Uterus (tissue), 4 donors: Measurements from ENCODE around the gene PIGR. TPM values are rescaled to one million over a fixed set of nuclear protein-coding genes. Genes with fewer than 3 reads are reported as not detected.

ENCODE experiments used
- DNase-seq, 2 donors: peaks; one replicate each; pipeline ENCODE4 v3.0.0-alpha.2; 2019 to 2020
- H3K27ac ChIP-seq, 2 donors: fragments of 200-600 bp; sonication (generic); 1 replicate in 1 of 2; 2 replicates in 1 of 2; pipeline ENCODE4 v1.5.1; 2016 to 2018
- H3K27me3 ChIP-seq, 2 donors: fragments of 200-600 bp; sonication (generic); one replicate each; pipeline ENCODE4 v1.5.1; 2018 to 2019; ENCODE audit warnings: control low read depth in 1 of 2
- H3K36me3 ChIP-seq, 2 donors: fragments of 200-600 bp; sonication (generic); one replicate each; pipeline ENCODE4 v1.5.1; 2019; ENCODE audit warnings: control low read depth in 1 of 2
- H3K4me1 ChIP-seq, 2 donors: fragments of 200-600 bp; sonication (generic); one replicate each; pipeline ENCODE4 v1.5.1; 2018 to 2019; ENCODE audit warnings: control low read depth in 1 of 2
- H3K4me3 ChIP-seq, 2 donors: fragments of 200-600 bp; sonication (generic); 1 replicate in 1 of 2; 2 replicates in 1 of 2; pipeline ENCODE4 v1.5.1; 2018 to 2019; ENCODE audit warnings: mild to moderate bottlenecking in 1 of 2
- H3K9me3 ChIP-seq, 2 donors: fragments of 200-600 bp; sonication (generic); one replicate each; pipeline ENCODE4 v1.5.1; 2019; ENCODE audit warnings: control low read depth in 1 of 2
- CTCF ChIP-seq, 4 experiments: fragments of 200-600 bp in 2 of 4; fragments of 450-650 bp in 2 of 4; sonication (generic) in 2 of 4; IDR thresholded peaks; one replicate each; pipeline ENCODE4 v1.5.1; 2016 to 2019; ENCODE audit warnings: antibody characterized with exemption in 4 of 4, mild to moderate bottlenecking in 2 of 4, moderate library complexity in 1 of 4
- POLR2A ChIP-seq, 2 donors: fragments of 450-650 bp; IDR thresholded peaks; one replicate each; pipeline ENCODE4 v1.6.1; 2016; ENCODE audit warnings: antibody characterized with exemption in 2 of 2, mild to moderate bottlenecking in 1 of 2, moderate library complexity in 1 of 2
- intact Hi-C: fragments of 100-400 bp; cut with DNase I; formaldehyde crosslinking; loops from one replicate; pipeline ENCODE4 v1.15.1; 2023; ENCODE audit warnings: low total_unique reads
- total RNA-seq, 4 donors: library from RNA; depleted of rRNA in 3 of 4; stranded (reverse); fragments of >200 nt in 3 of 4; gene quantifications; one replicate each; pipeline versions ENCODE4 v1.1.0 to v1.2.4, GENCODE V29; 2014 to 2023
- donor health status: DM: yes; HTN: yes; CAD: no.

The PIGR gene
- total RNA-seq, 4 donors from 2014 or later = 0.69 to 7.1 (median 3.1) TPM

- Histone ChIP-seq H3K27ac (no peak overlapping the region), H3K4me3 (no peak overlapping the region), H3K36me3 (no peaks in the 10 kb centered on the region), H3K27me3 (no peaks in the 10 kb centered on the region), H3K4me1 (no peaks in the 10 kb centered on the region), H3K9me3 (no peaks in the 10 kb centered on the region)
- no peak for DNase-seq
- TF ChIP-seq POLR2A (IDR thresholded peaks at IDR 0.05) (no peak), CTCF (IDR thresholded peaks at IDR 0.05) (no peak)
- intact Hi-C loops = no loop called here
These were observed 39.0 kb upstream of the PIGR start for GRCh38 chr1:206985162-206985749.

GRCh38 chr1:206982216-206982615, 36.0 kb upstream of the PIGR start:
- Histone ChIP-seq H3K36me3 (no peaks in the 10 kb centered on the region), H3K27me3 (no peaks in the 10 kb centered on the region), H3K4me3 (no peak overlapping the region), H3K27ac (no peak overlapping the region), H3K9me3 (no peaks in the 10 kb centered on the region), H3K4me1 (no peaks in the 10 kb centered on the region)
- no peak for DNase-seq
- intact Hi-C loops = no loop called here
- TF ChIP-seq CTCF (IDR thresholded peaks at IDR 0.05) (peak; percentile 15 to 43 (median 28)), POLR2A (IDR thresholded peaks at IDR 0.05) (no peak)

GRCh38 chr1:206979379-206980043, 33.2 kb upstream of the PIGR start:
- Histone ChIP-seq H3K27ac (no peak overlapping the region), H3K9me3 (no peaks in the 10 kb centered on the region), H3K36me3 (no peaks in the 10 kb centered on the region), H3K4me1 (no peaks in the 10 kb centered on the region), H3K4me3 (no peak overlapping the region), H3K27me3 (no peaks in the 10 kb centered on the region)
- no peak for TF ChIP-seq CTCF (IDR thresholded peaks at IDR 0.05)
- TF ChIP-seq POLR2A (IDR thresholded peaks at IDR 0.05) = no peak
- intact Hi-C loops = no loop called here
- no peak for DNase-seq

GRCh38 chr1:206978259-206978658, 32.0 kb upstream of the PIGR start:
- Histone ChIP-seq H3K36me3 (no peaks in the 10 kb centered on the region), H3K27ac (no peak overlapping the region), H3K27me3 (no peaks in the 10 kb centered on the region), H3K4me3 (no peak overlapping the region), H3K4me1 (no peaks in the 10 kb centered on the region), H3K9me3 (no peaks in the 10 kb centered on the region)
- TF ChIP-seq POLR2A (IDR thresholded peaks at IDR 0.05) = no peak
- no peak for TF ChIP-seq CTCF (IDR thresholded peaks at IDR 0.05)
- no peak for DNase-seq
- intact Hi-C loops = no loop called here

GRCh38 chr1:206975306-206975705, 29.0 kb upstream of the PIGR start:
- Histone ChIP-seq H3K36me3 (no peaks in the 10 kb centered on the region), H3K4me3 (no peak overlapping the region), H3K9me3 (no peaks in the 10 kb centered on the region), H3K27ac (no peak overlapping the region), H3K27me3 (no peaks in the 10 kb centered on the region), H3K4me1 (no peaks in the 10 kb centered on the region)
- no peak for DNase-seq
- intact Hi-C loops = no loop called here
- TF ChIP-seq CTCF (IDR thresholded peaks at IDR 0.05) (no peak), POLR2A (IDR thresholded peaks at IDR 0.05) (no peak)
